ENCODE results near the gene RBFOX2. TPM values are rescaled to one million over a fixed set of nuclear protein-coding genes. Genes with fewer than 3 reads are reported as not detected.
"Not testable (repeated sequence)": the region's sequence is repeated elsewhere in the genome, so short reads cannot be mapped to it uniquely, and the experiment has no call there.

The RBFOX2 gene
- total and polyA plus RNA-seq, 3 experiments from 2014 or later = 0.86 to 7.1 (median 6.1) TPM

- no peak overlapping the region for H3K4me3 Mint-ChIP-seq
- peaks cover 7 to 11% of the 10 kb centered on the region in 2 donors for H3K27me3 Mint-ChIP-seq
- no peak for DNase-seq
- H3K27ac Mint-ChIP-seq = no peak overlapping the region
- no peaks in the 10 kb centered on the region for H3K27me3 ChIP-seq (ENCODE audit: insufficient read depth, low read length, poor library complexity, severe bottlenecking)
- peaks cover 1 to 9% (median 7%) of the 10 kb centered on the region in 5 donors for H3K9me3 Mint-ChIP-seq
- H3K4me1 Mint-ChIP-seq = no peaks in the 10 kb centered on the region
- peaks cover 0 to 10% (median 0%) of the 10 kb centered on the region in 3 donors for H3K36me3 Mint-ChIP-seq
- POLR2A ChIA-PET = no interaction called here
- no peak overlapping the region for H3K4me3 ChIP-seq (ENCODE audit: low read length)
- H3K9me3 ChIP-seq (ENCODE audit: low read length) = no peaks in the 10 kb centered on the region
- no peak overlapping the region for H3K27ac ChIP-seq (ENCODE audit: low read depth, low read length)
- CTCF ChIA-PET = no interaction called here
- no peaks in the 10 kb centered on the region for H3K36me3 ChIP-seq (ENCODE audit: insufficient read depth, low read length)
- H3K4me1 ChIP-seq (ENCODE audit: insufficient read depth, low read length) = no peaks in the 10 kb centered on the region
Observed at GRCh38 chr22:35708453-35708852, 320.2 kb downstream of the RBFOX2 start.

DNA sequence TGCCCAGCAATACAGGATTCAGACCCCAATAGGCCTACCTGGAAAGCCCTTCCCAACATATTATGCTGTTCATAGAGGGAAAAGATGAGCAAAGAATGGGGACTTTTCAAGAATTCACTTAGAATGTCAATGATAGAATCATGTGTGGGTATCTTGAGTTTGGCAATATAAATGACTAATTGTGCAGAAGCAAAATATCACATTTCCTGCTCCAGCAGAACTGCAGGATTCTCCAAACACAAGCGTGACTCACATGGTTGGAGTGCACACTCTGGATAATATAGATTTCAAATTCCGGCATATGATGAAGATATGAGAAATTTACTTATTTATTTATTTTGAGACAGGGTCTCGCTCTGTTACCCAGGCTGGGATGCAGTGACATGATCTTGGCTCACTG lies 323.5 kb downstream of the RBFOX2 start:
- Histone ChIP-seq H3K27ac (ENCODE audit: low read depth, low read length) (no peak overlapping the region), H3K4me3 (ENCODE audit: low read length) (no peak overlapping the region), H3K4me1 (ENCODE audit: insufficient read depth, low read length) (no peaks in the 10 kb centered on the region), H3K9me3 (ENCODE audit: low read length) (no peaks in the 10 kb centered on the region), H3K36me3 (ENCODE audit: insufficient read depth, low read length) (no peaks in the 10 kb centered on the region), H3K27me3 (ENCODE audit: insufficient read depth, low read length, poor library complexity, severe bottlenecking) (no peaks in the 10 kb centered on the region)
- no peak overlapping the region for H3K4me3 Mint-ChIP-seq
- no peaks in the 10 kb centered on the region for H3K4me1 Mint-ChIP-seq
- H3K27ac Mint-ChIP-seq = peak overlapping the region in 1 of 8 donors; percentile 50
- DNase-seq = no peak
- no peaks in the 10 kb centered on the region for H3K36me3 Mint-ChIP-seq
- POLR2A ChIA-PET = no interaction called here
- H3K9me3 Mint-ChIP-seq = no peaks in the 10 kb centered on the region
- CTCF ChIA-PET = interaction anchor here (1.2 kb wide), 1 partner anchor 78 kb away, joined by 3 read pairs; no protein-coding TSS in a partner anchor
- H3K27me3 Mint-ChIP-seq = peaks cover 0 to 2% of the 10 kb centered on the region in 2 donors

DNA sequence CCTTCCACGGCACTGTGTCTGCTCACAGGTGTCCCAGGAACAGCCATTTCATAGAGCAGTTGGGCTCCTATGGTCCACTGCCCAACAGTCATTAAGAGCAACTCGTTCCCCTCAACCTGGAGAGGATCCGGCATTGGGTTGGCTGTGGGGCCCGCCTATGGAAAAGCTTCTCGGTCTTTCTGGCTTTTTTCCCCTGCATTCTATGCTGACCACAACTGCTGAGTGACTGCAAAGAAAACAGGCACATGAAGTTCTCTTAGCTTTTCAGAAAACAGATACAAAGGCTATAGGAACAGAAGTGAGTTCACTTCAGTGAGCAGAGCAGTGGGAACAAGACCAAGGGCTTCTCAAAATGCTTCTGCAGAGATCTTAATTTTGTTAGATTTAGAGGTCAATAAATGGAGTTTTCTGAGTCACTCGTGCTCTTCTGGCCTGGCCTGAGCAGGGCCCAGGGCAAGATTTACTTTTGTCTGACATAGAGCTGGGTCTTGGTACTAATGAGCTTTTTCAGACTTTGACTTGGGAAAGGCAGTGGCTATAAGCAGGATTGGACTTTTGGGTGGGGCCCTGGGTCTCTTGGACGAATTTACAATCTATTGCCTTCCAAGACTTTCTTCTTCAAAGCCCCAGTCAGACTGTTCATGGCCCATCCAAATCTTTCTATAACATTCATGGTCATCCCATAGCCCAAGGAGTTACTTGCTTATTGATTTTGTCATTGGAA lies 324.6 kb downstream of the RBFOX2 start:
- Mint-ChIP-seq H3K27me3 (peaks cover 0 to 2% of the 10 kb centered on the region in 2 donors), H3K4me3 (no peak overlapping the region), H3K36me3 (no peaks in the 10 kb centered on the region), H3K9me3 (no peaks in the 10 kb centered on the region), H3K27ac (peak overlapping the region in 1 of 8 donors; percentile 74), H3K4me1 (no peaks in the 10 kb centered on the region)
- no peak overlapping the region for H3K4me3 ChIP-seq (ENCODE audit: low read length)
- no peak overlapping the region for H3K27ac ChIP-seq (ENCODE audit: low read depth, low read length)
- H3K27me3 ChIP-seq (ENCODE audit: insufficient read depth, low read length, poor library complexity, severe bottlenecking) = no peaks in the 10 kb centered on the region
- no peaks in the 10 kb centered on the region for H3K36me3 ChIP-seq (ENCODE audit: insufficient read depth, low read length)
- CTCF ChIA-PET = no interaction called here
- no peaks in the 10 kb centered on the region for H3K4me1 ChIP-seq (ENCODE audit: insufficient read depth, low read length)
- POLR2A ChIA-PET = no interaction called here
- no peaks in the 10 kb centered on the region for H3K9me3 ChIP-seq (ENCODE audit: low read length)
- DNase-seq = no peak

GRCh38 chr22:35699852-35700251 lies 328.8 kb downstream of the RBFOX2 start:
- DNase-seq; H3K36me3 ChIP-seq (ENCODE audit: insufficient read depth, low read length): not testable (repeated sequence)

DNA sequence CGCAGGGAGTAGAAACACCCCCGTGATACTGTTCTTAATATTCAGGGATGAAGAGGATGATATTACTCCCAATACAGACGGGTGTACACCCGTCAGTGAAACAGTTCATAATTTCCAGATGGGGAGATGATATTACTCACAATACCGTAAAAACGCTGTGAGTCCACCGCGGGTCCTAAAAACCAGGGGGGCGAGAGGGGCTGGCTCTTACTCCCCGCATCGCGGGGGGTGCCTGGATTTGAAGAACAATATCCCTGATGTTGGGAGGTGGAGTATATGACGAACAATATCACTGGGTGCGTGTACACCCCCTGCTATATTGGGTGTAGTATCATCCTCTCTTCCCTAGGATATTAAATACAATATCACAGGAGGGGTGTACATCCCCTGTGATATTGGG lies 331.5 kb downstream of the RBFOX2 start:
- ChIA-PET POLR2A (no interaction called here), CTCF (no interaction called here)
- no peaks in the 10 kb centered on the region for H3K4me1 Mint-ChIP-seq
- Histone ChIP-seq H3K27me3 (ENCODE audit: insufficient read depth, low read length, poor library complexity, severe bottlenecking) (no peaks in the 10 kb centered on the region), H3K27ac (ENCODE audit: low read depth, low read length) (no peak overlapping the region), H3K4me3 (ENCODE audit: low read length) (no peak overlapping the region), H3K4me1 (ENCODE audit: insufficient read depth, low read length) (no peaks in the 10 kb centered on the region), H3K9me3 (ENCODE audit: low read length) (no peaks in the 10 kb centered on the region), H3K36me3 (ENCODE audit: insufficient read depth, low read length) (no peaks in the 10 kb centered on the region)
- H3K9me3 Mint-ChIP-seq = no peaks in the 10 kb centered on the region
- no peak overlapping the region for H3K4me3 Mint-ChIP-seq
- H3K27me3 Mint-ChIP-seq = peaks cover 1 to 19% of the 10 kb centered on the region in 2 donors
- H3K36me3 Mint-ChIP-seq = no peaks in the 10 kb centered on the region
- peak in 2 of 5 donors; percentile 11 to 56 for DNase-seq
- H3K27ac Mint-ChIP-seq = peak overlapping the region in 1 of 8 donors; percentile 31

More at GRCh38 chr22:35699852-35700251, 328.8 kb downstream of the RBFOX2 start:
- peaks cover 3 to 10% of the 10 kb centered on the region in 2 donors for H3K27me3 Mint-ChIP-seq
- POLR2A ChIA-PET; H3K4me1 Mint-ChIP-seq; H3K27ac Mint-ChIP-seq; H3K36me3 Mint-ChIP-seq; H3K4me1 ChIP-seq (ENCODE audit: insufficient read depth, low read length); H3K9me3 ChIP-seq (ENCODE audit: low read length); H3K9me3 Mint-ChIP-seq; H3K27ac ChIP-seq (ENCODE audit: low read depth, low read length); H3K4me3 Mint-ChIP-seq; H3K27me3 ChIP-seq (ENCODE audit: insufficient read depth, low read length, poor library complexity, severe bottlenecking); CTCF ChIA-PET; H3K4me3 ChIP-seq (ENCODE audit: low read length): not testable (repeated sequence)

DNA sequence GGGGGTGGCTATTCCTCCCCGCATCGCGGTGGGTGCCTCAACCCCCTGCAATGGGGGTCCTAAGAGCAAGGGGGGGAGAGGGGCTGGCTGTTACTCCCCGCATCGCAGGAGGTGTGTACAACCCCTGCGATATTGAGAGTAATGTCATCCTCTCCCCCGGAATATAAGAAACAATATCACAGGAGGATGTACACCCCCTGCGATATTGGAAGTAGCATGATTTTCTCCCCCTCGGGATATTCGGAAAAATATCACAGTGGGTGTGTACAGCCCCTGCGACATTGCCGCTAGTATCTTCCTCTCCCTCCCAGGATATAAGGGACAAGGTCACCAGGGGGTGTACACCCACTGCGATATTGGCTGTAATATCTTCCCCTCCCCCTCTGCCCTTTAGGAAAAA lies 333.4 kb downstream of the RBFOX2 start:
- H3K27ac Mint-ChIP-seq = no peak overlapping the region
- H3K36me3 ChIP-seq (ENCODE audit: insufficient read depth, low read length) = no peaks in the 10 kb centered on the region
- DNase-seq = no peak
- H3K36me3 Mint-ChIP-seq = no peaks in the 10 kb centered on the region
- POLR2A ChIA-PET = no interaction called here
- no peaks in the 10 kb centered on the region for H3K4me1 ChIP-seq (ENCODE audit: insufficient read depth, low read length)
- no peak overlapping the region for H3K4me3 Mint-ChIP-seq
- H3K27me3 ChIP-seq (ENCODE audit: insufficient read depth, low read length, poor library complexity, severe bottlenecking) = no peaks in the 10 kb centered on the region
- no peak overlapping the region for H3K27ac ChIP-seq (ENCODE audit: low read depth, low read length)
- no peaks in the 10 kb centered on the region for H3K9me3 Mint-ChIP-seq
- peaks cover 3 to 22% of the 10 kb centered on the region in 2 donors for H3K27me3 Mint-ChIP-seq
- H3K4me1 Mint-ChIP-seq = no peaks in the 10 kb centered on the region
- no peaks in the 10 kb centered on the region for H3K9me3 ChIP-seq (ENCODE audit: low read length)
- CTCF ChIA-PET = no interaction called here
- no peak overlapping the region for H3K4me3 ChIP-seq (ENCODE audit: low read length)

DNA sequence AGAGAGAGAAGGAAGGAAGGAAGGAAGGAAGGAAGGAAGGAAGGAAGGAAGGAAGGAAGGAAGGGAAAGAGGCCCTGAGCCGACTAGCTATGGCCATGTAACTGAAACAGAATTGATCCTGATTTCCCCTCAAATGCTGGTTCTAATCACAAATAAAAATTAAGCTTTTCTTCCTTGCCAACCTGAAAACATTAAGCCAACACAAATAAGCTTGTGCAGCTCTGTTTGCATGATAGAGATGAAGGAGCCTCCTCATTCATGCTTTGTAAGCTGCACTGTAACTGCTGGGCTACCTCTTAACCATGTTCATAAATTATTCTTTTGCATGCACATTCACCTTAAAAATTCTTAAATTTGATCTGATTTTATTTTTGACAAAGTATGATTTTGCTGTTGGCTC lies 338.6 kb downstream of the RBFOX2 start:
- peaks cover 0 to 1% (median 0%) of the 10 kb centered on the region in 3 donors for H3K4me1 Mint-ChIP-seq
- POLR2A ChIA-PET = no interaction called here
- no peak overlapping the region for H3K27ac Mint-ChIP-seq
- no peaks in the 10 kb centered on the region for H3K9me3 ChIP-seq (ENCODE audit: low read length)
- no peak for DNase-seq
- H3K4me3 Mint-ChIP-seq = no peak overlapping the region
- H3K36me3 Mint-ChIP-seq = no peaks in the 10 kb centered on the region
- no peak overlapping the region for H3K27ac ChIP-seq (ENCODE audit: low read depth, low read length)
- H3K4me3 ChIP-seq (ENCODE audit: low read length) = no peak overlapping the region
- peaks cover 0 to 2% (median 0%) of the 10 kb centered on the region in 5 donors for H3K9me3 Mint-ChIP-seq
- no peaks in the 10 kb centered on the region for H3K27me3 ChIP-seq (ENCODE audit: insufficient read depth, low read length, poor library complexity, severe bottlenecking)
- H3K27me3 Mint-ChIP-seq = peaks cover 8 to 11% of the 10 kb centered on the region in 2 donors
- no peaks in the 10 kb centered on the region for H3K4me1 ChIP-seq (ENCODE audit: insufficient read depth, low read length)
- CTCF ChIA-PET = interaction anchor here (1.1 kb wide), 1 partner anchor 376 kb away, joined by 3 read pairs; no protein-coding TSS in a partner anchor
- H3K36me3 ChIP-seq (ENCODE audit: insufficient read depth, low read length) = no peaks in the 10 kb centered on the region

DNA sequence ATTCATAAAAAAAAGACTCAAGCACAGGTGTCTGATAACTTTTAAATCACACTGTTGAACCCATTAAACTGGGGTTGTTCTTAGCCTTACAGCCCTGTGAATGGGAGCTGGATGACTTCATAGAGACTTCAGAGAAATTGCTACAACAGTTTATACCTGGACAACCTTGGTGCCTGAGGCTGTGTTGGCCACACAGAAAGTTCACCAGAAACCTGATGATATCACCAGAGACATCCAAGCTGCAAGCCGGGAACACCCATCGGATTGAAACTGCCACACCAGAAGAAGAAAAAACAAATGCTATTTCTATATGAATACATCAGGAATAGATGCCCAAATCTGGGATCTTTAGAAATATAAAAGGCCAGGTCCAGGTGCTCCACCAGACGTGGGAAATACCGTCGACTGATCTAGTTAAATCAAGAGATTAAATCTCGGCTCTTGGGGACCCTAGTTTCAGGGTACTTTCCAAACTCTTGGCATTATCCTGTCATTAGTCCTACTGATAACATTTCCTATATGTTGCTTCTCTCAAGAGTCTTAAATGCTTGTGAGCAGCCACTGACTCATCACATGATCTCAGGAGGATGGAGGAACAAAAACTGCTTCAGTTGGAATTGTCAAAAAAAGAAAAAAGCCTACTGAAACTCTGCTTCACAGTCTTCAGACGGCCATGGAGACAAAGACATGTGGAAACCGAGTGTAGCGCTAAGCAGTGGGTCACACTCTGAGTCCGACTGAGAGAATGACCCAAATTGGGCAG lies 339.5 kb downstream of the RBFOX2 start:
- Mint-ChIP-seq H3K27ac (no peak overlapping the region), H3K9me3 (peaks cover 0 to 2% (median 0%) of the 10 kb centered on the region in 5 donors), H3K4me3 (no peak overlapping the region), H3K27me3 (peaks cover 9 to 11% of the 10 kb centered on the region in 2 donors), H3K36me3 (no peaks in the 10 kb centered on the region), H3K4me1 (peaks cover 0 to 1% (median 0%) of the 10 kb centered on the region in 3 donors)
- no peaks in the 10 kb centered on the region for H3K4me1 ChIP-seq (ENCODE audit: insufficient read depth, low read length)
- POLR2A ChIA-PET = no interaction called here
- DNase-seq = no peak
- H3K9me3 ChIP-seq (ENCODE audit: low read length) = no peaks in the 10 kb centered on the region
- H3K27ac ChIP-seq (ENCODE audit: low read depth, low read length) = no peak overlapping the region
- CTCF ChIA-PET = no interaction called here
- no peak overlapping the region for H3K4me3 ChIP-seq (ENCODE audit: low read length)
- H3K36me3 ChIP-seq (ENCODE audit: insufficient read depth, low read length) = no peaks in the 10 kb centered on the region
- no peaks in the 10 kb centered on the region for H3K27me3 ChIP-seq (ENCODE audit: insufficient read depth, low read length, poor library complexity, severe bottlenecking)
